ENCODE data around the gene BABAM1. TPM values are rescaled to one million over a fixed set of nuclear protein-coding genes. Genes with fewer than 3 reads are reported as not detected.

Gene BABAM1
- total and polyA plus RNA-seq, 2 donors (not counting 1 experiment from before 2014, with no cell fraction given) = 68.8 to 74.3 TPM

DNA sequence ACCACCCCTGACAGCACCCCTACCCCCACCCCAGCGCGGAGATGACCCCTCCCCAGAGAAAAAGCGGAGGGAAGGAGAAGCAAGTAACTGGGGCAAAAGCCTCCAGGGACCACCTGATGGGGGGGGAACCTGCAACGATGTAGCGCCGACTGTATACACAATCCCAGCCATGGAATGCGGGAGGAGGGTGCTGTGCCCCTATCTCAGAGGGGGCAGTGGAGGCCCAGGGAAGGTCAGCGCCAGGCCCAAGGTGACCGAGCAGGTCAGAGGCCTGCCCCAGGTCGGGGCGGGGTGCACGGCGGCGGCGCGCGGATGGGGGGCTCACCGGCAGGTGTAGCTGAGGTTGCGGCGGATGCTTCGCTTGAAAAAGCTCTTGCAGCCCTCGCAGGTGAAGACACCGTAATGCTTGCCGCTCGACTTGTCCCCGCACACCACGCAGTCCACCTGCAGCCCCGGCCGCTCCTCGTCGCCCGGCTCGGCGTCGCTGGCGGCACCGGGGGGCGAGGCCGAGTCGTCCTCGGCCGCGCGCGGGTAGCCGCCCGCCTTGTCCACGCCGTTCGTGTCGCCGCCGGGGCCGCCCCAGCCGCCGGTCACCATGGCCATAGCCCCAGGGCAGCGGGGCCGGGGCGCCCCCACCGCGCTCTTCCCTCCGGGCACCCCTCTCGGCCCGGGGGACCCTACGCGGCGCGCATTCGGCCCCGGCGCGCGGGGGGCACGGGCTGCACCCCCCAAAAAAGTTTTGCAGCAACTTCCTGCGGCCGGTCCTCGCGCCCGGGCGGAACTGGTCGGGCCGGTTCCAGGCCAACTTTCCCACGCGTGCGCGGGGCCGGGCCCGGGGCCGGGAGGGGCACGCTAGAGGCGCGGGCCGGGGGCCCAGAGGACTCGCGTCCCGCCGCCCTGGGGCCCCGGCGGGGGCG is 22.4 kb upstream of the BABAM1 start:
- Histone ChIP-seq H4K20me1 (ENCODE audit: control insufficient read depth, extremely low read depth, insufficient read depth, low read length) (no peaks in the 10 kb centered on the region), H3K27ac (ENCODE audit: insufficient read depth, low read length) (peak overlapping the region; percentile 61), H3K9me3 (ENCODE audit: control insufficient read depth, insufficient read depth, low read depth, low read length) (no peaks in the 10 kb centered on the region), H3K79me2 (ENCODE audit: control insufficient read depth, insufficient read depth, low read length) (peaks cover 40% of the 10 kb centered on the region), H3K27me3 (ENCODE audit: control insufficient read depth, insufficient read depth, low read length) (no peaks in the 10 kb centered on the region), H3K36me3 (ENCODE audit: control insufficient read depth, insufficient read depth, low read length) (peaks cover 3% of the 10 kb centered on the region), H2AFZ (ENCODE audit: low read length) (no peak overlapping the region), H3K4me1 (ENCODE audit: control insufficient read depth, extremely low read depth, insufficient read depth, low read length) (peaks cover 9% of the 10 kb centered on the region), H3K4me2 (ENCODE audit: extremely low read depth, insufficient read depth, low read length) (peak overlapping the region; percentile 93), H3K4me3 (replicated peaks in 1 of 4; ENCODE audit: control extremely low read depth in 1 of 4, insufficient read depth in 1 of 4, low read depth in 3 of 4, low read length in 4 of 4) (peak overlapping the region; percentile 74 to 84 (median 80)), H3K9ac (ENCODE audit: insufficient read depth, low read length) (peak overlapping the region; percentile 52)
- no peak for TF ChIP-seq EZH2 (IDR thresholded peaks at IDR 0.05; ENCODE audit: low read length, missing control alignments)
- TF ChIP-seq, protein P1, sequence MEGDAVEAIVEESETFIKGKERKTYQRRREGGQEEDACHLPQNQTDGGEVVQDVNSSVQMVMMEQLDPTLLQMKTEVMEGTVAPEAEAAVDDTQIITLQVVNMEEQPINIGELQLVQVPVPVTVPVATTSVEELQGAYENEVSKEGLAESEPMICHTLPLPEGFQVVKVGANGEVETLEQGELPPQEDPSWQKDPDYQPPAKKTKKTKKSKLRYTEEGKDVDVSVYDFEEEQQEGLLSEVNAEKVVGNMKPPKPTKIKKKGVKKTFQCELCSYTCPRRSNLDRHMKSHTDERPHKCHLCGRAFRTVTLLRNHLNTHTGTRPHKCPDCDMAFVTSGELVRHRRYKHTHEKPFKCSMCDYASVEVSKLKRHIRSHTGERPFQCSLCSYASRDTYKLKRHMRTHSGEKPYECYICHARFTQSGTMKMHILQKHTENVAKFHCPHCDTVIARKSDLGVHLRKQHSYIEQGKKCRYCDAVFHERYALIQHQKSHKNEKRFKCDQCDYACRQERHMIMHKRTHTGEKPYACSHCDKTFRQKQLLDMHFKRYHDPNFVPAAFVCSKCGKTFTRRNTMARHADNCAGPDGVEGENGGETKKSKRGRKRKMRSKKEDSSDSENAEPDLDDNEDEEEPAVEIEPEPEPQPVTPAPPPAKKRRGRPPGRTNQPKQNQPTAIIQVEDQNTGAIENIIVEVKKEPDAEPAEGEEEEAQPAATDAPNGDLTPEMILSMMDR (conservative IDR thresholded peaks at IDR 0.05 in 1 of 2, IDR thresholded peaks at IDR 0.05 in 1 of 2; ENCODE audit: low read depth in 1 of 2, low read length in 2 of 2) = no peak
- DNase-seq (ENCODE audit: low read depth in 2 of 2) = no peak

DNA sequence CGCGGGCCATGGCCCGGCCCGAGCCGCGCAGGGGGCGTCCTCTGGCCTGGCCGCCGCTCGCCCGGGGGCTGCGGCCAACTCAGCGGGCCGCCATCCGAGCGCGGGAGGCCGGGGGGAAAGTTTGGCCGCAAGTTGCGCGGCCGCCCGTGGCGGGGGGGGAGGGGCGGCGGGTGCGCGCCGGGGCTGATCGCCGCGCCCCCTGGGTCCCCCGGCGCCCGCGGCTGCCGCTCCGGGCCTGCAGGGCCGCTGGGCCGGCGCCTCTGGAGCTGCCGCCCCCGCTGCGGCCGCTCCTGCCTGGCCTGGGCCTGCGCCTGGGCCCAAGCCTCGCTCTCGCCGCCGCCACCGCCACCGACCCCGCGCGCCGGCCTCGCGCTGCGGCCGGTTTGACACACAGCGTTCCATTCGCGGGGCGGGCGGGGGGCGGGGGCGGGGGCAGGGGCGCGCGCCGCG is 21.7 kb upstream of the BABAM1 start, which contains the start of gene NR2F6:
NR2F6 (minus strand) TSS at position 385 of the 450 bp plus-strand sequence. CDS start 699 bp downstream, outside the sequence.
- H3K9ac ChIP-seq (ENCODE audit: insufficient read depth, low read length) = peak within 1 kb of the TSS; percentile 52
- peak within 1 kb of the TSS; percentile 67 for H3K27ac ChIP-seq (ENCODE audit: insufficient read depth, low read length)
- H3K4me1 ChIP-seq (ENCODE audit: control insufficient read depth, extremely low read depth, insufficient read depth, low read length) = peaks cover 9% of the 10 kb centered on the region
- H3K27me3 ChIP-seq (ENCODE audit: control insufficient read depth, insufficient read depth, low read length) = no peaks in the 10 kb centered on the region
- H2AFZ ChIP-seq (ENCODE audit: low read length) = peak within 1 kb of the TSS; percentile 39
- H3K4me2 ChIP-seq (ENCODE audit: extremely low read depth, insufficient read depth, low read length) = peak within 1 kb of the TSS; percentile 93
- H3K4me3 ChIP-seq (replicated peaks in 1 of 4; ENCODE audit: control extremely low read depth in 1 of 4, insufficient read depth in 1 of 4, low read depth in 3 of 4, low read length in 4 of 4) = peak within 1 kb of the TSS; percentile 74 to 84 (median 80)
- H3K9me3 ChIP-seq (ENCODE audit: control insufficient read depth, insufficient read depth, low read depth, low read length) = no peaks in the 10 kb centered on the region
- no peak for DNase-seq (ENCODE audit: low read depth in 2 of 2)
- peaks cover 37% of the 10 kb centered on the region for H3K79me2 ChIP-seq (ENCODE audit: control insufficient read depth, insufficient read depth, low read length)
- no peak for TF ChIP-seq EZH2 (IDR thresholded peaks at IDR 0.05; ENCODE audit: low read length, missing control alignments)
- TF ChIP-seq, protein P1 (conservative IDR thresholded peaks at IDR 0.05 in 1 of 2, IDR thresholded peaks at IDR 0.05 in 1 of 2; ENCODE audit: low read depth in 1 of 2, low read length in 2 of 2) = no peak
- no peaks in the 10 kb centered on the region for H4K20me1 ChIP-seq (ENCODE audit: control insufficient read depth, extremely low read depth, insufficient read depth, low read length)
- no peaks in the 10 kb centered on the region for H3K36me3 ChIP-seq (ENCODE audit: control insufficient read depth, insufficient read depth, low read length)

DNA sequence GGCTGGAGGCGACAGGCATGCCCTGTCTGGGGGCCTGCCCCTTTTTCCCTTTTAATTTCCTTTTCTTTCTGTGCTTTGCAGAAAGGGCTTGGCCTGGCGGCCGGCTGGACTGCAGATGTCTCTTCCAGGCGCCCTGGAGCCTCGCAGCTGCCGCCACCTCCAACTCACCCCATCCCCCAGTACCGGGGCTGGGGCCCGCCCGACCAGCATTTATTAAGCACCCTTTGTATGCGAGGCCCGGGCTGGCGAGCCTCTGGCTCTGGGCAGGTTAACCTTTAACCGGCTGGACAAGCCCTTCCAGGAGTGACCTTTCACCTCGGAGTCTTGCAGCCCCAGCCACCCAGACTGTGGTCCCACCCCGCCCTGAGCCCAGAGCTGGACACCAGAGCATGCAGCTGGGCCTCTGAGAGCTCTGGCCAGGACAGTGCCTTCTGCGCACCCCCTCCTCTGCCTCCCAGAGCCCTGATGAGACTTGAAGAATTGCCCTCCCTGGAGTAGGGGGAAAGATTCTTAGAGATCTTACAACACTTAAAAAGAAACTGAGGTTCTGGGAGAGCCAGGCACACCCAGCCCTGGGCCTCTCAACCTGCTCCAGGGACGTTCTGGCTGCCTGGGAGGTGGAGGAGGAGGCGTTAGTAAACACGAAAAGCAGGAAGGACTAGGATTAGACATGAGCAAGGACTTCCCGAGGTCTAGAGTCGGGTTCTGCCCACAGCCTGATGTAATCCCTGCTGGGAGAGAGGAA is 20.4 kb upstream of the BABAM1 start:
- Histone ChIP-seq H2AFZ (ENCODE audit: low read length) (no peak overlapping the region), H3K79me2 (ENCODE audit: control insufficient read depth, insufficient read depth, low read length) (peaks cover 29% of the 10 kb centered on the region), H3K9ac (ENCODE audit: insufficient read depth, low read length) (no peak overlapping the region), H3K27ac (ENCODE audit: insufficient read depth, low read length) (peak overlapping the region; percentile 67), H3K4me3 (replicated peaks in 1 of 4; ENCODE audit: control extremely low read depth in 1 of 4, insufficient read depth in 1 of 4, low read depth in 3 of 4, low read length in 4 of 4) (peak overlapping the region in 3 of 4 experiments; percentile 36 to 56 (median 38)), H3K9me3 (ENCODE audit: control insufficient read depth, insufficient read depth, low read depth, low read length) (no peaks in the 10 kb centered on the region), H4K20me1 (ENCODE audit: control insufficient read depth, extremely low read depth, insufficient read depth, low read length) (no peaks in the 10 kb centered on the region), H3K27me3 (ENCODE audit: control insufficient read depth, insufficient read depth, low read length) (no peaks in the 10 kb centered on the region), H3K4me2 (ENCODE audit: extremely low read depth, insufficient read depth, low read length) (no peak overlapping the region), H3K4me1 (ENCODE audit: control insufficient read depth, extremely low read depth, insufficient read depth, low read length) (peaks cover 9% of the 10 kb centered on the region), H3K36me3 (ENCODE audit: control insufficient read depth, insufficient read depth, low read length) (no peaks in the 10 kb centered on the region)
- peak in 1 of 2 donors; percentile 37 for DNase-seq (ENCODE audit: low read depth in 2 of 2)
- TF ChIP-seq, protein P1 (conservative IDR thresholded peaks at IDR 0.05 in 1 of 2, IDR thresholded peaks at IDR 0.05 in 1 of 2; ENCODE audit: low read depth in 1 of 2, low read length in 2 of 2) = no peak
- TF ChIP-seq EZH2 (IDR thresholded peaks at IDR 0.05; ENCODE audit: low read length, missing control alignments) = no peak
